HG03378 (cell line): ENCODE results near the gene ADAMTS2.

Experiments used
- ATAC-seq: cut with Tn5 transposase; IDR thresholded peaks from one replicate; pipeline ENCODE4 v1.9.1; 2021; ENCODE audit warnings: mild to moderate bottlenecking, moderate library complexity; ENCODE audit not compliant: unreplicated experiment

ADAMTS2 gene

DNA sequence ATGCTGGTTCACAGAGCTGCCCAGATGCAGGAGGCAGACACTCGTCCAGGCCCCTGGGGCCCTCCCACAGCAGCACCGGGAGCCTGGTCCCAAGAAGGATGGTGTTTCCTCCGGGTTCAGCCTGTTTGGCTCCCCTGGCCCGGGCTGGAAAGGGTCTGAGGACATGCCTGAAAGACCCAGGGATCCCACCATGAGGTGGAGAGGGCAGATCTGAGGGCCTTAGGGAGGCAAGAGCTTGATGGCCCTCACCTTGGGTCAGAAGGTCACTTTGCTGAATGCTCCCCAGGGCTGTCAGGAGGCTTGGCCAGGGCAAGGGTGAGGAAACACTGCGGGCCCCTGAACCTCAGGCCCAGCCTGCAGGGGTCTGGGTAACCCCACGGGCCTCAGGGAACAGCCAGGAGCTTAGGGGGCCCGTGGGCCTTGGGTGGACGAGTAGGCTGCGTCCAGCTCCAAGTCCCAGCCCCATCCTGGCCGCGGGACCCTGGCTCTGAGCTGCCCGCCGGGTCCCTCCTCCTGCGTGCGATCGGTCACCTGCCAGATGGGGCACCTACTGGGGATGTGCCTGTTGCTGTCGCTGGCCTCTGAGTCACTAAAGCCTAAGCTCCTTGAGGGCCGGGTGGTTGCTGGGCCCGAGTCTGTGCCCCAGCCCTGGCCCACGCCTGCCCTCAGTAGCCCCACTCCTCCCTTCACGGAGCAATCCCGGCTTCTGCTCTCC lies 178.9 kb downstream of the ADAMTS2 start:
- ATAC-seq = no peak

DNA sequence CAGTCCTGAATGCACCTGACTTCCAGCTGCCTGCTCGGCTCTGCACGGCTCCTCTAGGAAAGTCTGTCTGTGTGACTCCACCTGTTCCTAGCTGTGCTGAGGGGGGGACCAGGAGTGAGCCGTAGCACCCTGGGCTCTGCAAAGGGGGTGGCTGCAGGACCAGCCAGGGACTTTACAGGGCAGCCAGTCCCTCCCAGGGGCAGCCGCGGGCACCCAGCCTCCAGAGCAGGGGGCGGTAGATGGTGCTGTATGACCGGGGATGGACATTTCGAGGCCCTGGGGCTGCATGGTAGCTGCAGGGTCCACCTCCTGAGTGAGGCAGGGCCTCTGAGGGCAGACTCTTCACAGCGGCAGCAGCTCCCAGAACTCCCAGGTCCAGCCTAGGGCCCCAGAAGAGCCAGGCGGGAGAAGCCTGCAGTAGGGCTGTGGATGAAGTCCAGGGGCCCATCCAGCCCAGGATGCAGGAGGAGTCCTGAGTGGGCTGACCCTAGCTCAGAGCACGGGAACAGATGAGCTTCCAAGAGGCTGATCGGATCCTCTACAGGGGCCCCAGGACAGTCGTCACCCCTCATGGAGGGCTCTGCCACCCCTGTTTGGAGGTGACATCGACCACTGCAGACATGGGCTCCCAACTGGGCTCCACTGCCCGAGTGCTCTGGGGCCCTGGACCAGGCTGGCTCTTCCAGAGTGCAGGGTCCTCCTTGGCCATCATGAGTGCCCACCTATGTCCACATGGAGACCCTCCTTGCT lies 179.7 kb downstream of the ADAMTS2 start:
- no peak for ATAC-seq

DNA sequence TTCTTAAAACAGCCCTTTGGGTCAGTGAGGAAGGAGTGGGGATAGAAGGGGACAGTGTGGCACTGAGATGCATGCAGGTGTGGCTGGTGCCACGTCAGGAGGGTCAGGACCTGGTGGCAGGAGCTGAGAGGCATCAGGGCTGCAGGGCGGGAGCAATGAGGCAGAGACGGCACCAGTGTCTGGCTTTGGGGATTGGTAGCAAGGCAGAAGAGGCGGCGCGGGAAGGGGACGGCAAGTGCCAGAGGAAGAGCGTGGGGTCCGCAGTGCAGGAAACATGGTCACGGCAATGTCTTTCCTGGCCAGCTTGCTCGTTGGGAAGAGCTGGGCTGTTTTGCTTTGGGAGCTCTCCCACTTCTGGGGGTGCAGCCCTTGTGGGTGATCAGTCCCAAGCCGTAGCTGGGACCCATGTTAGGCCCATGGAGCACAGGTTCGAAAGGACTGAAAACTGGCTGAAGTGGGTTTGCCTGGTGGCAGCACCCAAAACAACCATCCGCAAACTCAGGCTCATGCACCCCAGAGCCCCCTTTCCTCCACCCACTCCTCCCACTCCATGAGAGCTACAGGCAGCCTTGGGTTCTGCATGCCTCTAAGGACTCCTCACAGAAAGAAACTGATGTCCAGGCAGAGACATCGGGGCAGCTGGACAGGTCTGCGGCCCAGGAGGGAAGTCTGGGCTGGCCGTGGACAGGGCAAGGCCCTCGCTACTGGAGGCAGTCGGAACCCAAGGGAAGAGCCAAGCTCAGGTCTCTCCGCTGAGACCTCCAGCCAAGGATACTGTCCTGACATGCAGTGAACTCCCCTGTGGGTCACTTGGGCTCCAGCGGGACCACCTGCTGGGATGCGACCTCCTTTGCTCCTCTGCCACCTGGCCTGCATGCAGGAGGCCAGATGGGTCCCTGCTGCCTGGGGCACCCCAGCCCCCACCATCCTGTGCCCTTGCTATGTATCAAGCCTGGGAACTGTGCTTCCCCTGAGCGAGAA lies 180.6 kb downstream of the ADAMTS2 start:
- ATAC-seq = no peak

GRCh38 chr5:179163236-179164155 lies 181.8 kb downstream of the ADAMTS2 start:
- no peak for ATAC-seq

DNA sequence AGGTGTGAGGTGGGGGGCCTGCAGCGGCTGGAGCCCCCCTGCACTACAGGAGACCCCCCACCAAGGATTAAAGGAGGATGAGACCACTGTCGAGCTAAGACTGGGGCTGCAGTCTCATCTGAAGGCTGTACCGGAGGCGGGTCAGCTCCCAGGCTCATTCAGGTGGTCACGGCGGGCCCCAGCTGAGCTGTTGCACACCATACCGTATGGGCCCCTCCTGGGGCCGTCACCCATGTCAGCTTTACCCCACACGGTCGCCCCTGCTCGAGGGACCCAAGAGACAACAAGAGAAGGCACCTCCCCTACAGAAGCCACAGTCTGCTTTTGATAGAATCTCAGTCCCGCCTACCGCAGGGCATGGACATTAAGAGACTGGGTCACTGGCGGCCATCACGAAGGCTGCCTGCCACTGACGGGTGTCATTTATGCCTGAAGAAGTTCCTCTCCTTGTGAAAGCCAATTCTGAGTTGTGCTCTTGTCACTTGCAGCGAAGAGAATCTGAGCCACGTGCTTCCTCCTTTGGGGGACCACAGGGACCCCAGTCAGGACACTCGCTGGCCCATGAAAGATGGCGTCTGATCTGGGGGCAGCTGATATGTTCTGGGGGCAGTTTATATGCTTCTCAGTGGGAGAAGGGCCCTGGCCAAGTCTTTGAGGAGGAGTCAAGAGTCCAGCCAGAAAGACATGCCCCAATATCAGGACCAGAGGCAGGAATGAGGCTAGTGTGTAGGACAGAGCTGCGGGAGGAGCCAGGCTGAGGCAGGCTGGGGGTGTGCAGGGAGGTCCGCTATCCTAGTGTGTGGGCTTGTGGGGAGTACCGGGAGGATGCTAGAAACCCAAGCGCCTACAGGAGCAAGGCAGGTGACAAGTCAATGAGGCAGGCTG lies 182.7 kb downstream of the ADAMTS2 start:
- no peak for ATAC-seq

DNA sequence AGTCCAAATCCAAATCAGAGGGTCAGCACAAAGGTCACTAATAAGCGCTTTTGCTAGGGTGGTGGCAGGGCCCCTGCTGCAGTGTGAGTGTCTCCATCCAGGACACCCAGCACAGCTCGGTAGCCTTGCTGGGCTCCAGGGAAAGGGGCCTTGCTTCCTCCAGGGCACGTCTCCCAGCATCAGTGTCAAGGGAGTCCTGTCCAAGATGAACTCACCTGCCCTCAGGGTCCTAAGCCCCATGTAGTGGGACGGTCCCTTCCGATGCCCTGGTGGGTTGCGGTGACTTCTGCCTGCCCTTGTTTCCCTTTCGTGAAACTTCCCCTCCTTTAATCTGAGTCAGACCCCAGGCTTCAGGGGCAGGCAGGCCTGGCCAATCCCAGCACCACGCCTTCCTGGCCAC lies 183.4 kb downstream of the ADAMTS2 start:
- no peak for ATAC-seq

- ATAC-seq = no peak
Observed at GRCh38 chr5:179160584-179160983, 184.7 kb downstream of the ADAMTS2 start.

GRCh38 chr5:179158556-179158955 lies 186.7 kb downstream of the ADAMTS2 start:
- no peak for ATAC-seq

DNA sequence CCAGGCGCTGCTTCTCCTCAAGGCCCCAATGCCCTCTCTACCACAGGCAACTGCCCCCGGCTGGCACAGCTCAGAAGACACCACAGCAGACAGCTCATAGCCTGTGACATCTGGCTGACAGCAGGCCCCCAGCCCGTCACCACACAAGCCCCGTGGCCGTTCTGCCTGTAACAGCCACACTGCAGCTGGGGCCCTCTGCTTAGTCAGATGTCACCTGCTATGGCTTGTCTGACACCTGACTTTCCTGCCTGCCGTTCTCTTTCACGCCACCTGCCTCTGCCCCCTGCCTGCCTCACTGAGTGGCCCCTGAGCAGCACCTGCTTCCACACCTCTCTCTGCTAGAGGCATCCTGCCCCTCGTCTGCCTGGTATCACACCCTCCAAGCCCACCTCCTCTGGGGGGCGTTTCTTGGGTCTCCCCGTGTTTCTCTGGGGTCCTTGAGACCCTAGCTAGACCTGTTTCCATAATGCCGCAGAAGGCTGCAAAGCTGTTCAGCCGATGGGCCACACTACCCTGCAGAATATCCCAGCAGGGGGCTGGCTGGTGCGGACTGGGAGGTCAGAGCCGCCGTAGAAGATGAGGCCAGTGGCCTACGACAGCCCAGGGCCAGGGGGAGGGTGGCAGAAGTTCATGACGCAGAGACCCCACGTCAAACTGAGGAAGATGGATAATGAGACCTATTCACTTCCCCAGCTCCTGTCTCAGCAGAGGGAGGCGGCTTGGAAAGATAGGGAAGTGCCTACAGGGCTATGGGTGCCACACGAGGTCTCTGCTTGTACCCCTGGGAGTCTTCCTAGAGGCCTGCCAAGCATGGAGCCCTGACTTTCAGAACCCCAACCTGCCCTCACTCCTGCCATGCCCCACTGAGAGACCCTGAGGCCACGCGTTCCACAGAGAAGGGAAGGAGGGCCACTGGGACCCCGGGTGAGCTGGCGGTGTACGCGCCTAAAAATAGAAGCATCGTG lies 190.0 kb downstream of the ADAMTS2 start:
- no peak for ATAC-seq

DNA sequence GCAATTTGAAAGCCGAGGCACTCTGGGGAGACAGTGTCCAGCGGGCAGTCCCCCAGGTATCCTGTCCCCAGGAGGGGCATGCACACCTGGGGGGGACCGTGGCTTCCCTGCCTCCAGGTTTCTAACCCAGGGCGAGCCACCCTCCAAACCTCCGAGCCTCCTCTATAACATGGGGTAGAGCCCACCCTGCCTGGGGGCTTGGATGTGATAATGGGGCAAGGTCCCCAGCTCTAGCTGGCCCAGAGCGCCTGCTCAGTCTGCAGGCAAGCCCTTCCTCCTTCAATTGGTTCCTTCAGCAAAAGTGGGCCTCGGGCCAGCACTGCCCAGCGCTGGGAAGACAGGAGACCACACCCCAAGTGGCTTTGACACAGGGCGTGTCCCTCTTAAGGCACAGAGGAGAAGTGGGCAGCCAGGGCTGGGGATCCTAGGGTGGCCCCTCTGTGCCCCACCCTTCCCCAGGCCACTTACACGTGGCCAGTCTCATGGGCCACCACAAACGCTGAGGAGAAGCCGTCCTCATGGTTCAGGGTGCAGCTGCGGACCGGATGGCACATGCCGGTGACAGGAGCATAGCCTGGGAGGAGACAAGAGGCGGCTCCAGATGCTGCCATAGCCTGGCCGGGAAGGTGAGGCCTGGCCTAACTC lies 190.8 kb downstream of the ADAMTS2 start:
- ATAC-seq = no peak

GRCh38 chr5:179153921-179154345 lies 191.3 kb downstream of the ADAMTS2 start:
- no peak for ATAC-seq

- no peak for ATAC-seq
Observed at GRCh38 chr5:179153341-179153901, 191.8 kb downstream of the ADAMTS2 start.

DNA sequence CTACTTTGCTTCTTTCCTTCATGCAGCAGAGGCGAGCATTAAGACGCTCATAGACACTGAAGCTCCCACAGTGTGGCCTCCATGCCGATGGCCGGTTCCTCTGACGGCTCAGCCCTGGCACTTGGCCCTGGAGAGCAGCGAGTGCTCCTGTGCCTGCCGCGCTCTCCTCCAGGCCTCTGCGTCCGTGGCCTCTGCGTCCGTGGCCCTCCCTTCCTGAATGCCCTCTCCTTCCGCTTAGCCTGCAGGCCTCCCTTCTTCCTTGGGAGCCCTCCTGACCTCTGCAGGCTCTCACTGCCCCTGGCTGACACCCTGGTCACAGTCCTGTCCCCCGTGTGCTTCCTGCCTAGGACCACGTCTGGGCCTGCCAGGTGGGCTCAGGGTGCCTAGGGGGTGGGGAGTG lies 192.3 kb downstream of the ADAMTS2 start:
- no peak for ATAC-seq

DNA sequence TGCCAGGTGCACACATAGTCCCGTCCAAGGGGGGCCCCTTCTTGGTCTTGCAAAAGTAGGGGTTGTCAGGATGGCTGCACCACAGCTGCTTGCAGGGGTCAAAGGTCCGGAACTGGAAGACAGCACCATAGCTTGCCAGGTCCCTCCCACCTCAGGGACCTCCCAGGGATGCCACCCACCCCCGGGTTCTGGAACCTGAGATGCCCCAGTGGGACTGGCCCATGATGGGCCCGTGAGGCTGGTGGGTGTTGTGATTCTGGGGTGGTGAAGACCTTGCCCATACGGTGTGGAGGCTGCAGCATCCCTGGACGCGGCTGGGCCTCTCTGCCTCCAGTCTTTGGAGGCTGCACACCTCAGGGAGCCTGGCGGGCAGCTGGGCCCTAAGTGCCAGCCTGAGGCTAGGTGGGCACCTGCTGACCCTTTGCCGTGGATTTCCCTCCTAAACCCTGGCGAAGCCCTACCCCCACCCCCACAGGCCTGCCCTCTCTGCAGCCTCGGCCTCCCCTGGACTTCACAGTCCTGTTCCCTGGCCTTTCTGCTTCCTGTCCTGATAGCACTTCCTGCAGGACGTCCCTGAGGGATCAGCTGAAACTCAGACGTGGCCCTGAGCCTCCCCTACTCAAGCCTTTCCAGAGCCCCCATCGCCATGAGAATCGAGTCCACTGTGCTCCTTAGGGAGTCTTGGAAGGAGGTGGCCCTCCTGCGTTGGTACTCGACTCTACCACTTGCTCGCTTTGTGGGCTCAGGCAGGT lies 192.9 kb downstream of the ADAMTS2 start:
- no peak for ATAC-seq

DNA sequence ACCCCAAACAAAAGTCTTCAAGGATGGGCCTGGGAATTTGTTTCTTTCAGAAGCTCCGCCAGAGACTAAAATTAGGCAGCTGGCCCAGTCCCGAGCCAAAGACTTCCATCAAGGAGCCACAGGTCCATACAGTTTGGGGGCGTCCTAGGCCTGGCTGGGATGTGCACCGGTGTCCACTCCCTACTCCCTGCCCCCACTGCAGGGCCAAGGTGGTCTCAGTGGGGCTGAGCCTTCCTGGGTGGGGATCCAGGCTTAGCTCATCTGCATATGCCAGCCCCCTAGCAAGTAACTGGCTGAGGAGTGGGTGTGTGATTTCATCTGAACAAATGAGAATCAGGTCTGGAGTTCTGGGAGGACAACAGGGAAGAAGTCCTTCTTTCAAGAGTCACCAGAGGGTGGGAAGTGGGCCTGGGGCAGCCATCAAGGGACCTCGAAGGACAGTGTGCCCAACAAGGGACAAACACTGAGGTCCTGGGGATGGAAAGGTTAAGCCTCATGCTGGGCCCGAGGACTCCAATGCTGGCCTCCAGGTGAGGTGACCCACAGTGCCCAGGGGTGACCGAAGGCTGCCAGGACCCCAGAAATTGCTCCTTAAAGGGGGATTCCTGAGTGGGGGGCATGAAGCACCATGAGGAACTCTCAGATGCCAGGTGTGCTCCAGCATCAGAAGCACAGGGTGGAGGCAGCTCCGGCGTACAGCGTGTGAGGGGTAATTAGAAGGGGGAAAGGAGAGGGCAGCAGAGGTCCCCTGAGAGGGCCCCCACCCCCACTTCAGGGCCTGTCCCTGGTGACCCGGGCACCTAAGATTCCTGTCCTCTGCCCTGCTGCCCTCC lies 193.8 kb downstream of the ADAMTS2 start:
- no peak for ATAC-seq

DNA sequence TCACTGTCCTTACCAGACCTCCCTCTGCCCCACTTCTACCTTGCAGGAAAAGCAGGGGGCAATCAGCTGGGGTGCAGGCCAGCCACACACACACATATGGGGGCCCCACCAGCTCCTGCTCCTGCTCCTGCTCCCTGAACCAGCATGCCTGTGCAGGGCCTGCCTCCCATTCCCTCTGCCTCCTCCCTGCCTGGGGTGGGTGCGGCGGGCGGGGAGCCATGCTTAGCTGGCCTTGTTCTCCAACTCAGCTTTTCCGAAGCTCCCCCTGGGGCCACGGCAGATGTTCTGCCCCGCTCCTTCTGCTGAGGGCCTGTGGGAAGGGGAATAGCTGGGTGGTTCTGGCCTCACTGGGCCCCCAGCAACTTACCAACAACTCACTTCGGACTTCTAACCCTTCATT lies 195.2 kb downstream of the ADAMTS2 start:
- no peak for ATAC-seq
